Fibroblast of villous mesenchyme (primary cell): ENCODE data around the gene PITX1. TPM values are rescaled to one million over a fixed set of nuclear protein-coding genes. Genes with fewer than 3 reads are reported as not detected.
"Not testable (repeated sequence)": the region's sequence is repeated elsewhere in the genome, so short reads cannot be mapped to it uniquely, and the experiment has no call there.

Experiments used
- DNase-seq: peaks from one replicate; pipeline ENCODE4 v3.0.0-alpha.2; 2010; ENCODE audit warnings: low read depth
- H3K4me3 ChIP-seq: 2 replicates; pipeline ENCODE4 v1.5.1; 2011; ENCODE audit warnings: low read depth, mild to moderate bottlenecking, low read length
- CTCF ChIP-seq: IDR thresholded peaks from 2 replicates; pipeline ENCODE4 v1.5.1; 2012; ENCODE audit warnings: low read depth, mild to moderate bottlenecking, low read length; ENCODE audit not compliant: insufficient read depth
- total RNA-seq: library from RNA; depleted of rRNA; stranded (reverse); fragments of >200 nt; gene quantifications from 2 replicates; pipeline ENCODE4 v1.2.3, GENCODE V29; 2012

The PITX1 gene
- total RNA-seq = 19.9 and 66.7 TPM in 2 replicates

- peak within 1 kb of the TSS; percentile 88 for H3K4me3 ChIP-seq
- TF ChIP-seq CTCF = no peak
- DNase-seq = no peak
These were observed at the start of gene PITX1 for GRCh38 chr5:135033901-135034235. PITX1 (minus strand) TSS chr5:135034228; CDS start chr5:135033881, 347 bp downstream.

- DNase-seq, H3K4me3 ChIP-seq: not testable (repeated sequence)
These were observed 49.3 kb upstream of the PITX1 start for GRCh38 chr5:135083334-135083733.

GRCh38 chr5:135081240-135081639 lies 47.2 kb upstream of the PITX1 start:
- no peak overlapping the region for H3K4me3 ChIP-seq
- TF ChIP-seq CTCF = no peak
- DNase-seq = no peak

GRCh38 chr5:135079760-135080159 lies 45.7 kb upstream of the PITX1 start:
- no peak overlapping the region for H3K4me3 ChIP-seq
- no peak for DNase-seq
- no peak for TF ChIP-seq CTCF

- DNase-seq = no peak
These were observed 45.2 kb upstream of the PITX1 start for GRCh38 chr5:135079099-135079681.

DNA sequence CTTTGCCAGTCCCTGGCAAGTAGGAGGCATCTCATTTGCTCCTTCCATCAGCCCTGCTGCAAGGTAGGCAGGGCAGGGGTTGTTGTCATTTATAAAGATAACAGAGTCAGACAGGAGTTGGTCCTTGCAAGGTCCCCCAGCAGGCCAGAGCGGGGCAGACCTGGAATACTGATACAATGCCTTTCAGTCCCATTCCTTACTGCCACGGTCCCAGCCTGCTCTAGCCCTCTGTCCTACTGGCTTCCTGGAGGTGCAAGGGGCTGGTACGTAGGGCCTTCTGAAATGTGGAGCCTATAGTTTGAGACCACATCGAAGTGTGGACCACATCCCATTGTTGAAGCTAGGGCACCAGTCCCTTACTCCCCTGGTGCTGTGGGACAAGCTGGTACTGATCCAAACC lies 42.8 kb upstream of the PITX1 start:
- no peak overlapping the region for H3K4me3 ChIP-seq
- TF ChIP-seq CTCF = no peak
- DNase-seq = no peak

More at GRCh38 chr5:135079099-135079681, 45.2 kb upstream of the PITX1 start:
- H3K4me3 ChIP-seq = no peak overlapping the region
- TF ChIP-seq CTCF = no peak

- no peak overlapping the region for H3K4me3 ChIP-seq
- no peak for TF ChIP-seq CTCF
- peak; percentile 36 for DNase-seq
These were observed 42.0 kb upstream of the PITX1 start for GRCh38 chr5:135076051-135076491.

GRCh38 chr5:135075621-135076020 lies 41.6 kb upstream of the PITX1 start:
- no peak for DNase-seq
- TF ChIP-seq CTCF = no peak
- H3K4me3 ChIP-seq = no peak overlapping the region
